IPS DF 6.9 (cell line): ENCODE data around the gene TNS3.

Experiments
- DNase-seq: peaks from one replicate; pipeline ENCODE4 v3.0.0-alpha.2; 2013; ENCODE audit warnings: low read depth, low spot score
- H3K27ac ChIP-seq: one replicate; pipeline ENCODE4 v1.5.1; 2013; ENCODE audit warnings: low read length, control low read depth
- H3K27me3 ChIP-seq: 2 replicates; pipeline ENCODE4 v1.6.1; 2013; ENCODE audit warnings: mild to moderate bottlenecking, low read length; ENCODE audit not compliant: control insufficient read depth, insufficient read depth
- H3K36me3 ChIP-seq: 2 replicates; pipeline ENCODE4 v1.6.1; 2013; ENCODE audit warnings: low read length; ENCODE audit not compliant: control insufficient read depth, insufficient read depth
- H3K4me1 ChIP-seq: 2 replicates; pipeline ENCODE4 v1.6.1; 2013; ENCODE audit warnings: low read length; ENCODE audit not compliant: control insufficient read depth, insufficient read depth
- H3K4me3 ChIP-seq: 2 replicates; pipeline ENCODE4 v1.5.1; 2013; ENCODE audit warnings: mild to moderate bottlenecking, low read length
- H3K9me3 ChIP-seq: 2 replicates; pipeline ENCODE4 v1.6.1; 2013; ENCODE audit warnings: low read length, inconsistent platforms; ENCODE audit not compliant: control insufficient read depth, insufficient read depth
- WGBS: extraction: QIAGEN DNeasy Blood & Tissue Kit; methylation state at CpG from one replicate; pipeline ENCODE4 v1.1.7; 2013; ENCODE audit warnings: mixed read lengths, missing lambda C conversion rate; ENCODE audit not compliant: insufficient read length, insufficient coverage; 5-methylcytosine and 5-hydroxymethylcytosine counted together

TNS3 gene

GRCh38 chr7:47371317-47371716, 210.6 kb downstream of the TNS3 start:
- no peak for DNase-seq
- H3K4me3 ChIP-seq = no peak overlapping the region
- WGBS = no CpG with 5 or more reads among the region's 1 CpG
- no peaks in the 10 kb centered on the region for H3K9me3 ChIP-seq
- no peak overlapping the region for H3K27ac ChIP-seq
- no peaks in the 10 kb centered on the region for H3K27me3 ChIP-seq
- no peaks in the 10 kb centered on the region for H3K36me3 ChIP-seq
- H3K4me1 ChIP-seq = no peaks in the 10 kb centered on the region; the same call in 1 of the 2 replicates

DNA sequence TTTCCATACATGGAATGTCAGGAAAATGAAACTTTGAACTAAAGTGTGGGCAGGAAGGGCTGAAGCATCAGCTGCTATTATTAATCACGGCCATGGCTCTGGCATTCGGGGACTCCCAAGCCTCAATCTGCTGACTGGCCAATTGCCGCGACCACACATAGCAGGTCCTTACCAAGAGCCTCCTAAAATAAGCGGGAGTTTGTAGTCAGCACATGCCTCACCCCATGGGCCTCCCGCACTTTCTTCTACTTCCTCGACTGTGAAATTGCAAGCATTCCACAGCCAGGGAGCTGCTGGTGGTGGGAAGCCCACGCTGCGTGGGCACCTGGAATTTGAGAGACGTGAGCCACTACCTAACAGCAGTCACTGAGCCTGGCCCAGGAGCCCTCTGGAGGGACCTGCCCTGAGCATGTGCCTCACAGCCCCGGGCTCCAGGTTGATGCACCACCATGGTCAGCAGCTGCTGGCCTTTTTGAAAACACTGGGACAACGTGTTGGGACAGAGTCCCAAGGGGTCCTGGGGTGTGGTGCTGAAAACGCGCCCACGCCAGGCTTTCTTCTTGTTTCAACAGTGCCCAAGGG, 211.4 kb downstream of the TNS3 start:
- Histone ChIP-seq H3K9me3 (no peaks in the 10 kb centered on the region), H3K27me3 (no peaks in the 10 kb centered on the region), H3K36me3 (no peaks in the 10 kb centered on the region), H3K27ac (no peak overlapping the region), H3K4me1 (no peaks in the 10 kb centered on the region; the same call in 1 of the 2 replicates), H3K4me3 (no peak overlapping the region)
- no CpG with 5 or more reads among the region's 15 CpGs for WGBS
- DNase-seq = no peak

- no peaks in the 10 kb centered on the region; the same call in 1 of the 2 replicates for H3K4me1 ChIP-seq
- no peak for DNase-seq
- no peaks in the 10 kb centered on the region for H3K36me3 ChIP-seq
- H3K27ac ChIP-seq = no peak overlapping the region
- no peaks in the 10 kb centered on the region for H3K27me3 ChIP-seq
- WGBS = no CpG with 5 or more reads among the region's 3 CpGs
- H3K4me3 ChIP-seq = no peak overlapping the region
- H3K9me3 ChIP-seq = no peaks in the 10 kb centered on the region
These were observed 212.2 kb downstream of the TNS3 start for GRCh38 chr7:47369736-47370135.

- Histone ChIP-seq H3K4me1 (no peaks in the 10 kb centered on the region; the same call in 1 of the 2 replicates), H3K36me3 (no peaks in the 10 kb centered on the region), H3K27me3 (no peaks in the 10 kb centered on the region), H3K27ac (no peak overlapping the region), H3K9me3 (no peaks in the 10 kb centered on the region), H3K4me3 (no peak overlapping the region)
- no peak for DNase-seq
- no CpG with 5 or more reads among the region's 18 CpGs for WGBS
These were observed 213.6 kb downstream of the TNS3 start for GRCh38 chr7:47368190-47368812.

DNA sequence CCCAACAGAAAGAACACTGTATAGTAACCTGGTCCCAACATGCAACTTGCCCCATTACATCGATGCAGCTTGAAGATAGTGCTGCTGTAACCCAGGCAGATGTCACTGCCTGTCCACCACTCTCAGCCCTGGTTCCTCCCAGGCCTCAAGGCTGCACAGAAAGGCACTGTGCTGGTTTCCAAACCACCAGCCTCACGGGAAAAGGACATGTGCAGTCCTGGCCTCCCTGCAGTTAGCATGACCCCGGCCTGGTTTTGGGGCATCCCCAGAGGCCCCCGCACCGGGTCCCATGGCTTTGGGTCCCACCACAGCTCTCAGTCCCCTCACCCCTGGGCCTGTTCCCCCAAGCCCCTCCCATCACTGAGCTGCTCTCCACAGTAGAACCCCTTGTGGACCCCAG, 214.5 kb downstream of the TNS3 start:
- no peak for DNase-seq
- Histone ChIP-seq H3K4me1 (no peaks in the 10 kb centered on the region), H3K27ac (no peak overlapping the region), H3K36me3 (no peaks in the 10 kb centered on the region), H3K27me3 (no peaks in the 10 kb centered on the region), H3K4me3 (no peak overlapping the region), H3K9me3 (no peaks in the 10 kb centered on the region)
- WGBS = no CpG with 5 or more reads among the region's 5 CpGs

GRCh38 chr7:47366960-47367359, 215.0 kb downstream of the TNS3 start:
- Histone ChIP-seq H3K27ac (no peak overlapping the region), H3K36me3 (no peaks in the 10 kb centered on the region), H3K4me3 (no peak overlapping the region), H3K9me3 (no peaks in the 10 kb centered on the region), H3K4me1 (no peaks in the 10 kb centered on the region), H3K27me3 (no peaks in the 10 kb centered on the region)
- WGBS = no CpG with 5 or more reads among the region's 8 CpGs
- DNase-seq = no peak

DNA sequence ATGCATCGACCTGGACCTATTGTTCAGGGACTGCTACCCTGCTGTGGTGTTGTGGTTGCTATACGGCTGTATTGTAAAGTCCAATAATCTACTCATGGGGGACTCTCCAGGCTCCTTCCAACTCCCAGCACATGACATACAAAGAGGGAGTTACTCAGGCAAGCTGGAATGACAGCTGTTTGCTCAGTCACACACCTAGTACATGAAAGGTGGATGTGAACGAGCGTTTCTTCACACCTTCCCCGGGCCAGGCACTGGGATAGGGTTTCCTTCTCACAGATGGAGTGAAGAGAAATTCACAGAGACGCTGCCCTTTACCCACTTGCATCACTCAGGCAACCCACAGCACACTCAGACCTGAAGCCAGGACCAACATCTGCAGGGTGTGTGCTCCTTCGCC, 215.7 kb downstream of the TNS3 start:
- Histone ChIP-seq H3K27me3 (no peaks in the 10 kb centered on the region), H3K36me3 (no peaks in the 10 kb centered on the region), H3K4me3 (no peak overlapping the region), H3K27ac (no peak overlapping the region), H3K9me3 (no peaks in the 10 kb centered on the region), H3K4me1 (no peaks in the 10 kb centered on the region)
- no CpG with 5 or more reads among the region's 7 CpGs for WGBS
- no peak for DNase-seq

GRCh38 chr7:47362984-47363383, 218.9 kb downstream of the TNS3 start:
- 100% methylated on average over 1 of the region's 1 CpG for WGBS
- Histone ChIP-seq H3K27ac (no peak overlapping the region), H3K9me3 (no peaks in the 10 kb centered on the region), H3K4me1 (no peaks in the 10 kb centered on the region), H3K4me3 (no peak overlapping the region), H3K27me3 (no peaks in the 10 kb centered on the region), H3K36me3 (no peaks in the 10 kb centered on the region)
- no peak for DNase-seq

GRCh38 chr7:47361746-47362215, 220.1 kb downstream of the TNS3 start:
- no peaks in the 10 kb centered on the region for H3K9me3 ChIP-seq
- no peaks in the 10 kb centered on the region for H3K4me1 ChIP-seq
- no peaks in the 10 kb centered on the region for H3K36me3 ChIP-seq
- no peak overlapping the region for H3K4me3 ChIP-seq
- H3K27ac ChIP-seq = no peak overlapping the region
- WGBS = no CpG with 5 or more reads among the region's 4 CpGs
- no peak for DNase-seq
- no peaks in the 10 kb centered on the region for H3K27me3 ChIP-seq

DNA sequence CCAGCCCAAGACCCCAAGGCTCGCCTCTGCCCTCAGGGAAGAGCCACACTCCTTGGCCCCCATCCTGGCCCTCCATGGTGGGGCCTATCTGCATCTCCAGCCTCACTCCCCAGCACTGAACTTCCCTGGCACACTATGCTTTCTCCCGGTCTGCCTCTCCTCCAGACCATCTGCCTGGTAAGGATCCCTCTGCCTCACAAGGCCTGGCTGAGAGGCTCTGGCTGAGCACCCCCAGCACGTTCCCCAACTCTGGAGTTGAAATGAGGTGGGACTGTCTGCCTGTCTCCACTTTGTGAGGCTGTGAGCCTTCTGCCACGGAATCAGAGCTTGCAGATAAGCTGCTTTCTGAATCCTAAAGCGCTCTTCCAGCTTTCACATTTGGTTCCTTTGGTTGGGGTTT, 220.7 kb downstream of the TNS3 start:
- no peak for DNase-seq
- Histone ChIP-seq H3K4me3 (no peak overlapping the region), H3K27ac (no peak overlapping the region), H3K27me3 (no peaks in the 10 kb centered on the region), H3K36me3 (no peaks in the 10 kb centered on the region), H3K9me3 (no peaks in the 10 kb centered on the region), H3K4me1 (no peaks in the 10 kb centered on the region)
- WGBS = no CpG with 5 or more reads among the region's 5 CpGs
